Hepatocyte (in vitro differentiated cells): ENCODE results near the gene NTNG1.

Source experiments
- EZH2 ChIP-seq: fragments of 200-600 bp; sonication (generic); IDR thresholded peaks from 2 replicates; pipeline ENCODE4 v1.6.1; 2016; ENCODE audit warnings: antibody characterized with exemption, mild to moderate bottlenecking, borderline replicate concordance
- EZH2phosphoT487 ChIP-seq: fragments of 200-600 bp; sonication (generic); IDR thresholded peaks from one replicate; pipeline ENCODE4 v1.6.1; 2018; ENCODE audit warnings: antibody characterized with exemption, mild to moderate bottlenecking, low read depth, moderate library complexity; ENCODE audit not compliant: unreplicated experiment, severe bottlenecking
- TF ChIP-seq, protein P1 (sequence below): fragments of 200-600 bp; sonication (generic); IDR thresholded peaks from 2 replicates; pipeline ENCODE4 v1.5.1; 2016; ENCODE audit warnings: antibody characterized with exemption, mild to moderate bottlenecking; ENCODE audit not compliant: poor library complexity

GRCh38 chr1:107365527-107366240 lies 224.8 kb downstream of the NTNG1 start:
- TF ChIP-seq, protein P1, sequence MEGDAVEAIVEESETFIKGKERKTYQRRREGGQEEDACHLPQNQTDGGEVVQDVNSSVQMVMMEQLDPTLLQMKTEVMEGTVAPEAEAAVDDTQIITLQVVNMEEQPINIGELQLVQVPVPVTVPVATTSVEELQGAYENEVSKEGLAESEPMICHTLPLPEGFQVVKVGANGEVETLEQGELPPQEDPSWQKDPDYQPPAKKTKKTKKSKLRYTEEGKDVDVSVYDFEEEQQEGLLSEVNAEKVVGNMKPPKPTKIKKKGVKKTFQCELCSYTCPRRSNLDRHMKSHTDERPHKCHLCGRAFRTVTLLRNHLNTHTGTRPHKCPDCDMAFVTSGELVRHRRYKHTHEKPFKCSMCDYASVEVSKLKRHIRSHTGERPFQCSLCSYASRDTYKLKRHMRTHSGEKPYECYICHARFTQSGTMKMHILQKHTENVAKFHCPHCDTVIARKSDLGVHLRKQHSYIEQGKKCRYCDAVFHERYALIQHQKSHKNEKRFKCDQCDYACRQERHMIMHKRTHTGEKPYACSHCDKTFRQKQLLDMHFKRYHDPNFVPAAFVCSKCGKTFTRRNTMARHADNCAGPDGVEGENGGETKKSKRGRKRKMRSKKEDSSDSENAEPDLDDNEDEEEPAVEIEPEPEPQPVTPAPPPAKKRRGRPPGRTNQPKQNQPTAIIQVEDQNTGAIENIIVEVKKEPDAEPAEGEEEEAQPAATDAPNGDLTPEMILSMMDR: no peak
- no peak for TF ChIP-seq EZH2phosphoT487
- TF ChIP-seq EZH2: no peak
